ENCODE results near the gene TCF19.

- no peak for TF ChIP-seq CTCF (IDR thresholded peaks at IDR 0.05)
- TF ChIP-seq ZFX (IDR thresholded peaks at IDR 0.05; ENCODE audit: borderline replicate concordance) = no peak
These were observed 18.8 kb upstream of the TCF19 start for GRCh38 chr6:31139599-31139998.
